ENCODE measurements around the gene ARID5B. TPM values are rescaled to one million over a fixed set of nuclear protein-coding genes. Genes with fewer than 3 reads are reported as not detected.
A peak's percentile ranks its signal among the peaks of the same experiment; 100 is the strongest.

The ARID5B gene
- total RNA-seq, 1 experiment from 2014 or later = 0.04 TPM

DNA sequence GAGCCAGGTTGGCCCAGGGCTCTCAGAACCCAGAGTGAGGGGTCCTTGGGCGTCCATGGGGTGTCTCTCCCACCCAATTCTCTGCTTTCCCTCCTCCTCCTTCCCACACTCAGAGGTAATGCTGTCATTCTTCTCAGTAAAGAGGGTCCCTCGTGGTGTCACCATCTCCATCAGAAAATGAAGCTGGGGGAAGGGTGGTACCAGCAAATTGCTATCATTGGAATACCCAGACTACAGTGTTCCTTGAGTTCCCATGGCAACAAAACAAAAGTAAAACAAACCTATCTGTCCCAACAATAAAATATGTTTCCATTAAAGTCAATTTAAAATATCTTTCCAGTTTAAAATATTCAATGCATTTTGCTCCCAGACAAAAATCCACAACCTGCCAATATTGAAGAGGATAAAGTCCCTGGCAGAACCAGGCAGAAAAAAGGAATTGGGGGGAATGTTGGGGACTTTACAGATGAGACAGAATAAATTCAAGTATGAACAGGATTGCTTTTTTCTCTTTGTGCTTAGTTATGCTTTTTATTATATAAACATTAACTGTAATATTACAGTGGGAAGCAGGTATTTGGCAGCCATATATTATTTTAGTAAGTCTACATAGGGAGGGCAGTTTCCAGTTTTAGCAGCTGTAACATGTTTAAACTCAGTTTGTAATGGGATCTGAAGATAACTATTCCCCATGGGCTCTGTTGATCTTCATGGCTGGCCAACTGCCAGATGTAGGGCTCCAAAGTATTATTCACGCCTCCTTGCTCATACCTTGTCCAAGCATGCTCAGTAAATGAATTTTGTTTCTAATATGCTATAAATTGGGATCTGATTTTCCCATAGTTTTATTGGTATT is 182.1 kb downstream of the ARID5B start:
- H2BK5ac ChIP-seq (ENCODE audit: insufficient read length, low read length) = no peak overlapping the region
- no peak overlapping the region for H3K27ac ChIP-seq (ENCODE audit: insufficient read length, low read depth, low read length)
- no peak overlapping the region for H4K91ac ChIP-seq (ENCODE audit: insufficient read length, low read depth, low read length)
- no peak for DNase-seq
- no peaks in the 10 kb centered on the region for H3K79me2 ChIP-seq (ENCODE audit: insufficient read depth, low read length)
- Mint-ChIP-seq H3K4me1 (no peaks in the 10 kb centered on the region), H3K4me3 (no peak overlapping the region), H3K9me3 (no peaks in the 10 kb centered on the region), H3K27me3 (ENCODE audit: low read depth) (no peaks in the 10 kb centered on the region), H3K36me3 (ENCODE audit: insufficient read depth in 1 of 3, low read depth in 3 of 3) (no peaks in the 10 kb centered on the region), H3K27ac (peak overlapping the region in 1 of 3 experiments; percentile 44; a peak in 3 of 7 replicates)
- no peak overlapping the region for H3K4ac ChIP-seq (ENCODE audit: low read depth, low read length)
- H3K56ac ChIP-seq (ENCODE audit: insufficient read length, low read depth, low read length) = no peak overlapping the region
- H4K5ac ChIP-seq (ENCODE audit: insufficient read length, low read depth, low read length) = no peak overlapping the region
- no peak overlapping the region for H2AK5ac ChIP-seq (ENCODE audit: insufficient read length, low read length)
- H3K9ac ChIP-seq (ENCODE audit: extremely low read depth, insufficient read length, low read length) = no peak overlapping the region
- H4K8ac ChIP-seq (replicated peaks; ENCODE audit: insufficient read length, low read depth, low read length) = no peak overlapping the region
- no peak overlapping the region for H3K23ac ChIP-seq (ENCODE audit: insufficient read length, low read depth, low read length)
- no peak overlapping the region for H3T11ph ChIP-seq (ENCODE audit: low read length)
- no peaks in the 10 kb centered on the region for H3K4me1 ChIP-seq (ENCODE audit: insufficient read depth, low read length)
- no peak overlapping the region for H2BK120ac ChIP-seq (ENCODE audit: low read depth, low read length, poor library complexity, severe bottlenecking)
- H2AFZ ChIP-seq (ENCODE audit: low read length) = no peak overlapping the region
- no peak overlapping the region for H2BK12ac ChIP-seq (ENCODE audit: insufficient read length, low read depth, low read length)
- no peaks in the 10 kb centered on the region for H3K23me2 ChIP-seq (ENCODE audit: insufficient read length, low read depth, low read length, poor library complexity, severe bottlenecking)
- no peaks in the 10 kb centered on the region for H3K79me1 ChIP-seq (ENCODE audit: insufficient read depth, low read depth, low read length, poor library complexity, severe bottlenecking)
- no peaks in the 10 kb centered on the region for H4K20me1 ChIP-seq (ENCODE audit: control insufficient read depth, insufficient read depth, insufficient read length)
- TF ChIP-seq, protein P1, sequence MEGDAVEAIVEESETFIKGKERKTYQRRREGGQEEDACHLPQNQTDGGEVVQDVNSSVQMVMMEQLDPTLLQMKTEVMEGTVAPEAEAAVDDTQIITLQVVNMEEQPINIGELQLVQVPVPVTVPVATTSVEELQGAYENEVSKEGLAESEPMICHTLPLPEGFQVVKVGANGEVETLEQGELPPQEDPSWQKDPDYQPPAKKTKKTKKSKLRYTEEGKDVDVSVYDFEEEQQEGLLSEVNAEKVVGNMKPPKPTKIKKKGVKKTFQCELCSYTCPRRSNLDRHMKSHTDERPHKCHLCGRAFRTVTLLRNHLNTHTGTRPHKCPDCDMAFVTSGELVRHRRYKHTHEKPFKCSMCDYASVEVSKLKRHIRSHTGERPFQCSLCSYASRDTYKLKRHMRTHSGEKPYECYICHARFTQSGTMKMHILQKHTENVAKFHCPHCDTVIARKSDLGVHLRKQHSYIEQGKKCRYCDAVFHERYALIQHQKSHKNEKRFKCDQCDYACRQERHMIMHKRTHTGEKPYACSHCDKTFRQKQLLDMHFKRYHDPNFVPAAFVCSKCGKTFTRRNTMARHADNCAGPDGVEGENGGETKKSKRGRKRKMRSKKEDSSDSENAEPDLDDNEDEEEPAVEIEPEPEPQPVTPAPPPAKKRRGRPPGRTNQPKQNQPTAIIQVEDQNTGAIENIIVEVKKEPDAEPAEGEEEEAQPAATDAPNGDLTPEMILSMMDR (conservative IDR thresholded peaks at IDR 0.05) = no peak
- H3K14ac ChIP-seq (ENCODE audit: insufficient read depth, low read length) = no peak overlapping the region
- no peak overlapping the region for H2BK15ac ChIP-seq (ENCODE audit: low read depth, low read length)
- no peaks in the 10 kb centered on the region for H3K9me3 ChIP-seq (ENCODE audit: control insufficient read depth, low read depth, low read length)
- WGBS (ENCODE audit: extremely low coverage, insufficient read length, low lambda C conversion rate) = no CpG with 5 or more reads among the region's 3 CpGs
- H3K27me3 ChIP-seq (ENCODE audit: insufficient read depth, low read length) = no peaks in the 10 kb centered on the region
- no peak overlapping the region for H3K4me2 ChIP-seq (ENCODE audit: insufficient read depth, insufficient read length, low read length)
- H3K18ac ChIP-seq (ENCODE audit: insufficient read length, low read depth, low read length) = no peak overlapping the region
- no peak overlapping the region for H2BK20ac ChIP-seq (ENCODE audit: low read depth, low read length, poor library complexity, severe bottlenecking)
